Parietal lobe (tissue), 1 donor: ENCODE results near the gene LPCAT2. TPM values are rescaled to one million over a fixed set of nuclear protein-coding genes. Genes with fewer than 3 reads are reported as not detected.

Experiments used
- total RNA-seq: library from RNA; depleted of rRNA; stranded (reverse); fragments of >200 nt; gene quantifications from one replicate; pipeline ENCODE4 v1.2.3, GENCODE V29; 2014

Gene LPCAT2
- 2.2 TPM for total RNA-seq

GRCh38 chr16:55508941-55509931 is at the start of gene LPCAT2:
Gene LPCAT2, plus strand, starts transcription at chr16:55509072. Its CDS starts 110 bp downstream, at chr16:55509182.

GRCh38 chr16:55478827-55479429 is 29.9 kb upstream of the LPCAT2 start, which contains the start of gene MMP2:
Gene MMP2, plus strand, starts transcription at chr16:55479198. Its CDS starts 282 bp downstream, at chr16:55479480.

GRCh38 chr16:55566432-55567175 is 57.7 kb downstream of the LPCAT2 start, which contains the start of gene CAPNS2:
Gene CAPNS2, plus strand, starts transcription at chr16:55566684. Its CDS starts 73 bp downstream, at chr16:55566757.

Other genes starting within 250 kb of the LPCAT2 start
- not detected for gene IRX6, start 184.9 kb upstream of the LPCAT2 start, total RNA-seq
- gene MMP2, start 29.9 kb upstream of the LPCAT2 start, total RNA-seq: 11.6 TPM
- gene CAPNS2, start 57.6 kb downstream of the LPCAT2 start, total RNA-seq: not detected
- gene SLC6A2, start 146.9 kb downstream of the LPCAT2 start, total RNA-seq: not detected